Panc1 (cell line): Measurements from ENCODE around the gene DYDC1. TPM values are rescaled to one million over a fixed set of nuclear protein-coding genes. Genes with fewer than 3 reads are reported as not detected.

Experiments
- ATAC-seq: fragments of 200-7000 bp; cut with Tn5 transposase; 2 replicates; pipeline ENCODE4 v1.9.1; 2020; ENCODE audit warnings: mild to moderate bottlenecking, moderate library complexity
- BruUV-seq: library from RNA; stranded (reverse); fragments of 400-500 nt; replicated peaks from 2 replicates; lab custom pipeline; 2021; lab: Mats Ljungman, UMichigan
- CTCF ChIA-PET: fragments of 300-600 bp; sonication (Branson Sonifier 250); formaldehyde crosslinking; loops from one replicate; lab custom pipeline; 2022; ENCODE audit warnings: antibody characterized with exemption; lab: Charles Lee
- POLR2A ChIA-PET: fragments of 300-600 bp; sonication (Branson Sonifier 250); formaldehyde crosslinking; loops from one replicate; lab custom pipeline; 2022; ENCODE audit warnings: antibody characterized with exemption; lab: Charles Lee
- DNase-seq: peaks from one replicate; pipeline ENCODE4 v3.0.0-alpha.2; 2010; ENCODE audit warnings: low read depth, low spot score
- H3K27ac ChIP-seq: 2 replicates; pipeline ENCODE4 v1.5.1; 2011; ENCODE audit warnings: mild to moderate bottlenecking, low read length, inconsistent platforms
- H3K27me3 ChIP-seq: fragments of 200-500 bp; sonication (Bioruptor generic); 2 replicates; pipeline ENCODE4 v1.6.0; 2014; ENCODE audit warnings: low read length, inconsistent platforms; ENCODE audit not compliant: control insufficient read depth, insufficient read depth
- H3K36me3 ChIP-seq: fragments of 200-500 bp; sonication (Bioruptor generic); 2 replicates; pipeline ENCODE4 v1.5.1; 2014; ENCODE audit warnings: inconsistent platforms, mild to moderate bottlenecking, low read length, moderate library complexity; ENCODE audit not compliant: control insufficient read depth, insufficient read depth
- H3K4me1 ChIP-seq: 2 replicates; pipeline ENCODE4 v1.5.1; 2011; ENCODE audit warnings: inconsistent platforms, mild to moderate bottlenecking, low read length, moderate library complexity; ENCODE audit not compliant: control insufficient read depth, insufficient read depth
- H3K4me3 ChIP-seq, 2 experiments: 2 replicates each; pipeline ENCODE4 v1.5.1; 2011 to 2012; ENCODE audit warnings: low read depth in 2 of 2, low read length in 2 of 2, mild to moderate bottlenecking in 2 of 2, inconsistent platforms in 1 of 2, moderate library complexity in 1 of 2
- H3K9me3 ChIP-seq: fragments of 200-500 bp; sonication (Bioruptor generic); 2 replicates; pipeline ENCODE4 v1.5.1; 2014; ENCODE audit warnings: low read depth, mild to moderate bottlenecking, inconsistent platforms, low read length, moderate library complexity; ENCODE audit not compliant: control insufficient read depth, insufficient read depth
- CTCF ChIP-seq: fragments of 450-650 bp; IDR thresholded peaks from 2 replicates; pipeline ENCODE4 v1.5.1; 2017; ENCODE audit warnings: mild to moderate bottlenecking
- POLR2AphosphoS5 ChIP-seq: IDR thresholded peaks from 2 replicates; pipeline ENCODE4 v1.6.1; 2012; ENCODE audit warnings: mild to moderate bottlenecking, low read depth, low read length, moderate library complexity
- REST ChIP-seq, 2 experiments: IDR thresholded peaks; 2 replicates each; pipeline ENCODE4 v1.6.1; 2011 to 2012; ENCODE audit warnings: low read depth in 2 of 2, control low read depth in 1 of 2, low read length in 1 of 2, mild to moderate bottlenecking in 1 of 2, moderate library complexity in 1 of 2; ENCODE audit not compliant: insufficient read depth in 1 of 2
- SIN3A ChIP-seq: IDR thresholded peaks from 2 replicates; pipeline ENCODE4 v1.6.1; 2012; ENCODE audit warnings: low read depth, mild to moderate bottlenecking, low read length, moderate library complexity, borderline replicate concordance; ENCODE audit not compliant: insufficient read depth
- TCF7L2 ChIP-seq: IDR thresholded peaks from 2 replicates; pipeline ENCODE4 v1.6.1; 2011; ENCODE audit warnings: mild to moderate bottlenecking, low read depth, low read length, inconsistent platforms
- in situ Hi-C: cut with HindIII; loops from 2 replicates; pipeline ENCODE4 v1.10.0; 2016; ENCODE audit warnings: low sequenced_read_pairs, low pct_unique_long_range_greater_than_20kb
- intact Hi-C: fragments of 100-400 bp; cut with micrococcal nuclease; formaldehyde crosslinking; loops from one replicate; pipeline ENCODE4 v1.10.0; 2022; ENCODE audit not compliant: unreplicated experiment
- total RNA-seq: library from RNA; stranded (reverse); gene quantifications from one replicate; pipeline ENCODE4 v1.2.1, GENCODE V29; 2021; ENCODE audit not compliant: unreplicated experiment

DYDC1 gene
- total RNA-seq, 1 experiment from 2014 or later = not detected

- Histone ChIP-seq H3K27me3 (peaks cover 14% of the 10 kb centered on the region), H3K9me3 (no peaks in the 10 kb centered on the region), H3K4me1 (no peaks in the 10 kb centered on the region), H3K4me3 (no peak overlapping the region), H3K36me3 (no peaks in the 10 kb centered on the region), H3K27ac (no peak overlapping the region)
- CTCF ChIA-PET = no interaction called here
- TF ChIP-seq REST (IDR thresholded peaks at IDR 0.05; ENCODE audit: insufficient read depth in 1 of 2, low read depth in 2 of 2, low read length in 1 of 2) = no peak
- no peak for TF ChIP-seq SIN3A
- no peak for TF ChIP-seq CTCF
- no peak for TF ChIP-seq POLR2AphosphoS5
- TF ChIP-seq TCF7L2 = no peak
- no peak for DNase-seq
- intact Hi-C loops = no loop called here
- BruUV-seq = no TSS peak
- in situ Hi-C loops = no loop called here
- ATAC-seq = no peak
- POLR2A ChIA-PET = no interaction called here
These were observed 34.4 kb downstream of the DYDC1 start for GRCh38 chr10:80322158-80322557.

GRCh38 chr10:80321183-80321582 lies 35.4 kb downstream of the DYDC1 start:
- ATAC-seq (no peak), DNase-seq (no peak)
- CTCF ChIA-PET = no interaction called here
- TF ChIP-seq REST (IDR thresholded peaks at IDR 0.05; ENCODE audit: insufficient read depth in 1 of 2, low read depth in 2 of 2, low read length in 1 of 2) (no peak), CTCF (no peak), POLR2AphosphoS5 (no peak), TCF7L2 (no peak), SIN3A (no peak)
- Histone ChIP-seq H3K4me3 (no peak overlapping the region), H3K9me3 (no peaks in the 10 kb centered on the region), H3K27me3 (peaks cover 14% of the 10 kb centered on the region), H3K36me3 (no peaks in the 10 kb centered on the region), H3K4me1 (no peaks in the 10 kb centered on the region), H3K27ac (no peak overlapping the region)
- intact Hi-C loops = no loop called here
- in situ Hi-C loops = no loop called here
- no TSS peak for BruUV-seq
- POLR2A ChIA-PET = no interaction called here
